ENCODE measurements around the gene NDC1.
"Not testable (repeated sequence)": the region's sequence is repeated elsewhere in the genome, so short reads cannot be mapped to it uniquely, and the experiment has no call there.

GRCh38 chr1:53883600-53883999 is 45.5 kb upstream of the NDC1 start:
- TF ChIP-seq EZH2 (IDR thresholded peaks at IDR 0.05; ENCODE audit: insufficient read depth, low read length); CTCF (IDR thresholded peaks at IDR 0.05; ENCODE audit: insufficient read depth, low read depth, low read length): not testable (repeated sequence)
